ENCODE data around the gene ZBTB9. TPM values are rescaled to one million over a fixed set of nuclear protein-coding genes. Genes with fewer than 3 reads are reported as not detected.

Gene ZBTB9
- total RNA-seq, 1 donor from 2014 or later: 4.5 TPM

GRCh38 chr6:33430991-33431879, 23.1 kb upstream of the ZBTB9 start:
- intact Hi-C loops (cut with DNase I): no loop called here
- no peak for DNase-seq (ENCODE audit: low spot score)

- no peak for DNase-seq (ENCODE audit: low spot score)
- intact Hi-C loops (cut with DNase I): no loop called here
Measured at GRCh38 chr6:33431880-33432541, 22.4 kb upstream of the ZBTB9 start.

- intact Hi-C loops (cut with DNase I): no loop called here
- DNase-seq (ENCODE audit: low spot score): no peak
Measured at GRCh38 chr6:33432546-33432945, 21.8 kb upstream of the ZBTB9 start.

- DNase-seq (ENCODE audit: low spot score): no peak
- intact Hi-C loops (cut with DNase I): no loop called here
Measured at GRCh38 chr6:33433001-33433543, 21.3 kb upstream of the ZBTB9 start.

GRCh38 chr6:33433544-33434191, 20.7 kb upstream of the ZBTB9 start:
- DNase-seq (ENCODE audit: low spot score): no peak
- intact Hi-C loops (cut with DNase I): no loop called here

GRCh38 chr6:33434961-33435360, 19.4 kb upstream of the ZBTB9 start:
- no peak for DNase-seq (ENCODE audit: low spot score)
- intact Hi-C loops (cut with DNase I): no loop called here

GRCh38 chr6:33437666-33438065, 16.7 kb upstream of the ZBTB9 start:
- DNase-seq (ENCODE audit: low spot score): no peak

GRCh38 chr6:33438978-33439594, 15.3 kb upstream of the ZBTB9 start:
- intact Hi-C loops (cut with DNase I): no loop called here

More at GRCh38 chr6:33437666-33438065, 16.7 kb upstream of the ZBTB9 start:
- intact Hi-C loops (cut with DNase I): no loop called here

GRCh38 chr6:33439956-33440648, 14.3 kb upstream of the ZBTB9 start:
- intact Hi-C loops (cut with DNase I): no loop called here
- no peak for DNase-seq (ENCODE audit: low spot score)

More at GRCh38 chr6:33438978-33439594, 15.3 kb upstream of the ZBTB9 start:
- DNase-seq (ENCODE audit: low spot score): no peak

- no peak for DNase-seq (ENCODE audit: low spot score)
- intact Hi-C loops (cut with DNase I): no loop called here
Measured at GRCh38 chr6:33440649-33441309, 13.6 kb upstream of the ZBTB9 start.

- no peak for DNase-seq (ENCODE audit: low spot score)
- intact Hi-C loops (cut with DNase I): no loop called here
Measured at GRCh38 chr6:33441457-33441856, 12.9 kb upstream of the ZBTB9 start.

GRCh38 chr6:33442283-33442682, 12.1 kb upstream of the ZBTB9 start:
- intact Hi-C loops (cut with DNase I): no loop called here
- no peak for DNase-seq (ENCODE audit: low spot score)

GRCh38 chr6:33443025-33443424, 11.4 kb upstream of the ZBTB9 start:
- intact Hi-C loops (cut with DNase I): no loop called here
- no peak for DNase-seq (ENCODE audit: low spot score)

GRCh38 chr6:33443619-33444504, 10.5 kb upstream of the ZBTB9 start:
- intact Hi-C loops (cut with DNase I): no loop called here
- DNase-seq (ENCODE audit: low spot score): no peak

- no peak for DNase-seq (ENCODE audit: low spot score)
- intact Hi-C loops (cut with DNase I): no loop called here
Measured at GRCh38 chr6:33445119-33445603, 9.2 kb upstream of the ZBTB9 start.

- intact Hi-C loops (cut with DNase I): no loop called here
- no peak for DNase-seq (ENCODE audit: low spot score)
Measured at GRCh38 chr6:33446356-33446755, 8.0 kb upstream of the ZBTB9 start.

GRCh38 chr6:33450434-33450833, 3.9 kb upstream of the ZBTB9 start:
- no peak for DNase-seq (ENCODE audit: low spot score)
- intact Hi-C loops (cut with DNase I): loop anchor here (10.0 kb wide), 1 partner anchor 124 kb away; no protein-coding TSS in a partner anchor

Data from cardiac septum (tissue), 1 donor.